ENCODE data around the gene ISG20. TPM values are rescaled to one million over a fixed set of nuclear protein-coding genes. Genes with fewer than 3 reads are reported as not detected.

ISG20 gene
- total and polyA plus RNA-seq, 2 donors (not counting 1 experiment from before 2014, with no cell fraction given): 190 to 232 TPM

DNA sequence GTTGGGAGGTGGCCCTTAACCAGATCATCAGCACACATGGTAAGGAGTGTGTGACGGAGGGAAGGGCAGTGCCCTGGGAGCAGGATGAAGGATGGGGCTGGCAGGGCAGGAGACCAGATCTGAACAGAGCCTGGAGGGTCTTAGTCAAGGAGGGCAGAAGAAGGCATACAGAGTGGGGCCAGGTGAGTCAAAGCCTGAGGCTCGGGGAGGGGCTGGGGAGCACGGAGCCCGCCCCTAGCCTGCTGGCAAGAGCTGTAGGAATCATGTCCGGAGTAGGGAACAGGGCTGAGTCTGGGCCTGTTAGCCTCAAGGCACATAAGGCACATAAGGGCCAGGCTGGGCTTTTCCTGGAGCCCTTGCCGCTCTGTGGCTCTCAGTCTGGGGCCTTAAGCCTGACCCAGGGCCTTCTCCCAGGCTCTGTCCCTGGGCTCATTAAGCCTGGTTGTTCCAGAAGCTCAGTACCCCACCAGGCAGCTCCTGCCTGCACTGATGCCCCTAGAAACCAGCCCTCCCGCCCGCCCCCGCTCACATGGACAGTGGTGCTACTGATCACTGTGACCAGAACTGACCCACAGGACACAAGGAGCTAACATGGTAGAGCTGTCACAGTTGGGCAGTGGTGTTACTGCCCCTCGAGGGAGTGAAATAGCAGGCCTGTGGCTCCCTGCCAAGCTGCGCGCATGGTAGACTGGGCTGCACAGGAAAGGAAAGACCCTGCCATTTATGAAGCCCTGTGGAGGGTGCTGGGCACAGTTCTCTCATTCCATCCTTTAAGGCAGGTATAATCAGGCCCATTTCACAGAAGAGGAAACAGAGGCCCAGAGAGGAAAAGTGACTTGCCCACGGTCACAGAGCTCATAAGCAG is 14.6 kb downstream of the ISG20 start:
- H3K27me3 Mint-ChIP-seq: no peaks in the 10 kb centered on the region
- TF ChIP-seq, protein P1, sequence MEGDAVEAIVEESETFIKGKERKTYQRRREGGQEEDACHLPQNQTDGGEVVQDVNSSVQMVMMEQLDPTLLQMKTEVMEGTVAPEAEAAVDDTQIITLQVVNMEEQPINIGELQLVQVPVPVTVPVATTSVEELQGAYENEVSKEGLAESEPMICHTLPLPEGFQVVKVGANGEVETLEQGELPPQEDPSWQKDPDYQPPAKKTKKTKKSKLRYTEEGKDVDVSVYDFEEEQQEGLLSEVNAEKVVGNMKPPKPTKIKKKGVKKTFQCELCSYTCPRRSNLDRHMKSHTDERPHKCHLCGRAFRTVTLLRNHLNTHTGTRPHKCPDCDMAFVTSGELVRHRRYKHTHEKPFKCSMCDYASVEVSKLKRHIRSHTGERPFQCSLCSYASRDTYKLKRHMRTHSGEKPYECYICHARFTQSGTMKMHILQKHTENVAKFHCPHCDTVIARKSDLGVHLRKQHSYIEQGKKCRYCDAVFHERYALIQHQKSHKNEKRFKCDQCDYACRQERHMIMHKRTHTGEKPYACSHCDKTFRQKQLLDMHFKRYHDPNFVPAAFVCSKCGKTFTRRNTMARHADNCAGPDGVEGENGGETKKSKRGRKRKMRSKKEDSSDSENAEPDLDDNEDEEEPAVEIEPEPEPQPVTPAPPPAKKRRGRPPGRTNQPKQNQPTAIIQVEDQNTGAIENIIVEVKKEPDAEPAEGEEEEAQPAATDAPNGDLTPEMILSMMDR (IDR thresholded peaks at IDR 0.05): no peak
- no peak for TF ChIP-seq EZH2 (IDR thresholded peaks at IDR 0.05; ENCODE audit: borderline replicate concordance, insufficient read depth, low read depth, low read length, poor library complexity, severe bottlenecking)
- intact Hi-C loops (cut with micrococcal nuclease): no loop called here
- H3K9me3 ChIP-seq (ENCODE audit: control extremely low read depth in 1 of 3, control insufficient read depth in 2 of 3, insufficient read depth in 1 of 3, low read length in 2 of 3): peaks cover 0 to 16% (median 0%) of the 10 kb centered on the region in 3 donors
- peaks cover 39% of the 10 kb centered on the region for H3K79me2 ChIP-seq (ENCODE audit: control insufficient read depth, insufficient read depth, low read length)
- POLR2A ChIA-PET: interaction anchor here (1.1 to 1.3 kb wide), 2 partner anchors 18 to 21 kb away, joined by 3 read pairs; no protein-coding TSS in a partner anchor
- H3K36me3 ChIP-seq (replicated peaks in 1 of 2; ENCODE audit: control extremely low read depth in 1 of 2, control insufficient read depth in 1 of 2, extremely low read depth in 1 of 2, insufficient read depth in 2 of 2, low read length in 1 of 2): peaks cover 0 to 54% of the 10 kb centered on the region in 2 experiments
- no peak for ATAC-seq (ENCODE audit: low read depth)
- 96% methylated on average over 9 of the region's 13 CpGs for WGBS (ENCODE audit: insufficient coverage)
- no peak overlapping the region for H3K9ac ChIP-seq (ENCODE audit: low read length)
- no peak overlapping the region for H3K4me3 ChIP-seq (ENCODE audit: control extremely low read depth in 1 of 5, extremely low read depth in 1 of 5, insufficient read depth in 1 of 5, low read depth in 2 of 5, low read length in 4 of 5)
- H3K4me2 ChIP-seq (replicated peaks; ENCODE audit: low read depth, low read length, poor library complexity, severe bottlenecking): no peak overlapping the region
- peak overlapping the region in 1 of 2 donors; percentile 10 for H3K27ac ChIP-seq (ENCODE audit: low read length in 2 of 2)
- CTCF ChIA-PET: interaction anchor here (8.8 kb wide), 1 partner anchor 27 kb away, joined by 120 read pairs; no protein-coding TSS in a partner anchor
- H4K20me1 ChIP-seq (ENCODE audit: control insufficient read depth, insufficient read depth, low read length, poor library complexity, severe bottlenecking): no peaks in the 10 kb centered on the region
- peaks cover 85 to 93% of the 10 kb centered on the region in 2 donors for H3K4me1 ChIP-seq (ENCODE audit: control insufficient read depth in 2 of 2, insufficient read depth in 2 of 2, low read length in 2 of 2)
- H3K9me3 Mint-ChIP-seq (ENCODE audit: insufficient read depth): no peaks in the 10 kb centered on the region
- H3K27me3 ChIP-seq (replicated peaks in 1 of 4; ENCODE audit: control extremely low read depth in 1 of 4, control insufficient read depth in 3 of 4, insufficient read depth in 4 of 4, low read length in 3 of 4): no peaks in the 10 kb centered on the region
- no peak overlapping the region for H2AFZ ChIP-seq (ENCODE audit: insufficient read depth, low read depth, low read length, poor library complexity, severe bottlenecking)
- H3K4me1 Mint-ChIP-seq: peaks cover 83% of the 10 kb centered on the region
- H3K27ac Mint-ChIP-seq: peak overlapping the region; percentile 85
- H3K4me3 Mint-ChIP-seq: no peak overlapping the region
- no peak for DNase-seq

Data from B cell (primary cell).